Measurements from ENCODE around the gene SLC38A3.
A peak's percentile ranks its signal among the peaks of the same experiment; 100 is the strongest.
"Not testable (repeated sequence)": the region's sequence is repeated elsewhere in the genome, so short reads cannot be mapped to it uniquely, and the experiment has no call there.

SLC38A3 gene

DNA sequence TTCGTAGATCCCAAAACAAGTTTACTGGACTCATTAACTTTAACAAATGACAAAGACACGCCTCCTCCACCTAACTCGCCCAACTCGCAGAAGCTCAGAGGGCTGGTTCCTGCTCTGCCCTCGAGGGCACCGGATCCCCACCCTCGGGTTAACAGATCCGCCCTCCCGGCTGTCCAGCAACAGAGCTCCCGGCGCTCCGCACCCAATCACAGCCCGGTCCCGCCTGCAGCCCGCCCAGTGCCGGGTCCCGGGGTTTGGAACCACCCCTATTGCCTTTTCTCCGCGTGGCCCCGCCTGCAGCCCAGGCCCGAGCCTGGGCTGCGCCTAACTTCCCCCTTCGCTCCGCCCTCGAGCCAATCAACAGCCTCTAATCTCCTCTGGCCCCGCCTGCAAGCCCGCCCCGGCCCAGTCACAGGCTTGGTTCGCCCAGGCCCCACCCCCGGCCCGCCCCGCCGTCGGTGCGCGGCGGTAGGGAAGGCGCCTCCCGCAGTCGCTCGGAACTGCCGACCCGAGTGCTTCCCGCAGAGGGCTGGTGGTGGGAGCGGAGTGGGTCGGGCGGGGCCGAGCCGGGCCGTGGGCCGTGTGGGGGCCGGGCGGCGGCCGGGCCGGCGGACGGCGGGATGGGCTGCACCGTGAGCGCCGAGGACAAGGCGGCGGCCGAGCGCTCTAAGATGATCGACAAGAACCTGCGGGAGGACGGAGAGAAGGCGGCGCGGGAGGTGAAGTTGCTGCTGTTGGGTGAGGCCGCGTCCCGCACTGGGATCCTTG is 30.8 kb downstream of the SLC38A3 start, which contains the start of gene GNAI2:
Gene GNAI2 (plus strand): TSS at position 489 of the 768 bp plus-strand sequence. CDS start 132 bp downstream, at position 621.
- DNase-seq: peak; percentile 99

DNA sequence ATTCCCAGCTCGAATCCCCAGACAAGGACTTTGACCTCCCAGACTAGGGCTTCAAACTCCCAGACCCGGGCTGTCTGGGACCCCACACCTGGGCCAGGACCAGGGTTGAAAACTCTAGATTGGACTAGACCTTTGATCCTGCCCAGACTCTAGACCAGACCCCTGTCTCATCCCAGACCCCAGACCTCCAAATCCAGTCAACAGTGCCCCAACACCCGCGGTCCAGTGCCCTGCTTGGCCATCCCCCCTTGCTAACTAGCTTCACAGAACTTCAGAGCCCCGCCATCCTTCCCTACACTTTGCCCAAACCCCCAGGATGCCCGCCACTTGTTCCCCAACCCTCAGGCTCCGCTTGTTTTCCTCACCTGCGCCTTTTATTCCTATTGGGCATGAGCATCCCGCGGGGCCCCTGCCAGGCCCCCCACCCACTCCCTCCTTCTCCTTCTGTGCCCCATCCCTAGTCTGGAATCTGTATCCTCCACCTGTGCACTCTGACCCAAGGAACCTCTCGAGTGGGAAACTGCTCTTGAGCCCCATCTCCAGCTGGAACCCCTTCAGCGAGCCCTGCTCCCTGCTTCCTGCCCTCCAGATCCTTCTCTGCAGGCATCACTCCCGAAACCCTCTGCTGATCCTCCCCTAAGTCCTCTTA is 31.5 kb downstream of the SLC38A3 start:
- DNase-seq: no peak

DNA sequence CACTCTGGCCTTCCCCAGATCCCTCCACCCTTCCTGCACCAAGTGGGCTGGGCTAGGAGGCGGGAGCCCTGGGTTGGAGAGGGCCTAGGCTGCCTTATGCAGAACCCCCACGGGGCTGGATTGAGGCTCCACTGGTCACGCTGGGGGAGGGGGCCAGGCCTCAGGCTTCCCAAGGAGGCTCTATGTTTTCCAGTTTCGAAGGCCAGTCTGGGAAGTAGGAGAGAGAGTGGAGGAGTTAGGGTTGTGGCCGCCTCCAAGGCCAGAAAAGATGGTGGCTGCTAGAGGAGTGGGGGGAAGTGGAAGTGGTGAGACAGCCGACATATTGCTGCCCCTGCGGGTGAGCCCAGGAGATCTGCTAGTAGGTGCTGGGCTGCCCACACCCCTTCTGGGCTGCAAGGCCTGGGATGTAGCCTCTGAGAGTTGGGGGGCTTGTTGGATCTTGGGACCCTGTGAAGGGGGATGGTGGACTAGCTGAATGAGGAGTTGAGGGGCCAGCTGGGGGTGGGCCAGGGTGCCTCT is 32.1 kb downstream of the SLC38A3 start:
- peak; percentile 46 for DNase-seq

DNA sequence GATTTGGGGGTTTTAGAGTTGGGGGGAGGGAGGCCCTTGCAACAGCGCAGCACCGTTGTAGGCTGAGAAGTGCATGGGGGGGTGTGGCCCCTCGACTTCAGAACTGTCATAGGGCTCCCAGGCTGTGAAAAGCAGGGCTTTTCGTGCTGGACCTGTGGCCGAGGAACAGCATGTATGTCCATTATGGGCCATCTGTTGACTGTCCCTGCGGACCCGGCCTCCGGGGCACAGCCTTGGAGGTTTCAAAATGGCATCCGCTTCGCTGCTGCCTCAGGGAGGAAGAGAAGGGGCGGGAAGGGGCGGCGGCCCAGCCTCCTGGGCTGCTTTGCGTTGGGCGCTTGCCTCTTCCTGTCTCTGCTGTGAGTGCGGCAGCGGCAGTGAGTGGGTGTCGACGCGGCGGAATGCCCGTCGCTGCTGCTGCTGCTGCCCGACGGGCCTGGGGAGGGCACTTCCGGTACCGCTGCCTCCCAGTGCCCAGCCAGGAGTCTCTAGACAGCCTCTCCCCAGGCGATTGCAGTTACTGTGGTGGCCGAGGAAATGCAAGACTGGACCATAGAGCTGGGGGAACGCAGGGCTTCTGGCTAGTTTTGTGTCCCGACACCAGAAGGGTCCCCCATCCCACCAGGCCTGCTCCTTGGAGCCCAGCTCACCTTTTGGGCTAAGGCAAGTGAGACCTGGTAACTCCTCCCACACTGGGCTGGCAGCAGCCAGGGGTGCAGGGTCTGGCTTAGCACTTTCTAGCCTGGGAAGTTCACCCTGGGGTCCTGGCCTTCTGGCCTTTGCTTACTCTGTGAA is 32.9 kb downstream of the SLC38A3 start:
- peak; percentile 84 for DNase-seq

DNA sequence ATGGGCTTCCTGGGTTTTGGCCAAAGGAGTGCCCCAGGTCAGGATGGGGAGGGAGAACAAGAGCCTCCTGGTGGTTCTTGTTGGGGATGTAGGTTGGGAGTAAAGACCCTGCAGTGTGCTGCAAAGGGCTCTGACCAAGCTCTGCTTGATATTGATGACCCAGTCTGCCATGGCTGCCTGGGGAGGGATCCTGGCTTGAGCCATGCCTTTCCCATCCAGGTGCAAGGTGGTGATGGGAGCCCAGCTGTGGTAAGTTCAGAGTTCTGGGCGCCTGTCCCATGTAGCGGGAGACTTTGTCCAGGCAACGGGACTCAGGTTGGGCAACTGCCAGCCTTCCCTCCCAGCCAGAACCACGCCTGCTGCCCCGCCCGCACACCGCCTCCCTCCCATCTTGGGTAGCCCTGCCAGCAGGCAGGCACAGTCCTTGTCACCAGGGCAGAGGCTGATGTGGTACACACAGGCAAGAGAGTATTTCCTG is 33.5 kb downstream of the SLC38A3 start:
- peak; percentile 32 for DNase-seq

DNA sequence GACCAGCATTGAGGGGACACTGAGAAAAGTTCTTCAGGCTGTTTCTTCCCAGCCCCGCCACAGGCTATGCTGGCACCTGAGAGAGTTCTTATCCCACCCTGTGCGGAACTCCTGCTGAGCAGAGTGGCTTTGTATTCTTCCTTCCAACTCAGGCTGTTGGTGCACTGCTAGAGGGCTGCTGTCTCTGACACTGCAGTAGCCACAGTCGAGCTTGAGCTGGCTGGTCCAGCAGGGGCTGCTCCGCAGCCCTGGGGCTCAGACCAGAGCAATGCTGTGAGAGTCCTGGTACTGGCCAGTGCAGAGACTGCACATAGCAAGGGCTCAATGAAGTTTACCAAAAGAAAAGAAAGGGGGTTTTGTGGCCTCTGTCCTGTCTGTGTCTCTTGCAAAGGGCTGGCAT is 34.6 kb downstream of the SLC38A3 start:
- DNase-seq: no peak

DNA sequence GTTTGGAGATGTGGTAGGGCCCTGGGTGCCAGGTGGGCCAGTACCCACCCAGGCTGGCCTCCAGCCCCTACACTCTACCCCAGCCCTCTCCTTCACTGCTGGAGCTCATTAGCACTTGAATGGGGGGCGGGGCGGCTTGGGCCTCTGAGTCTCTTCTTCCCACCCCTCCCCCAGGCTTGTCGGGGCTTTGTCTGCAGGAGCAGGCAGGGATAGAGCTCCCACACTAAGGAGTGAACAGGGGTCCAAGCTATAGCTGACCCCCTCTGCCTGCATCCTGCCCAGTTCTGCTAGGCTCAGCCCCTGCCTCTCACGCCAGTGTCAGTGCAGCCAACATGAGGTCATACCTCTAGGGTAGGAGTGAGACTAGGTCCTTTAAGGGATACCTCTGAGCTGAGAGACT is 36.1 kb downstream of the SLC38A3 start:
- DNase-seq: no peak

DNA sequence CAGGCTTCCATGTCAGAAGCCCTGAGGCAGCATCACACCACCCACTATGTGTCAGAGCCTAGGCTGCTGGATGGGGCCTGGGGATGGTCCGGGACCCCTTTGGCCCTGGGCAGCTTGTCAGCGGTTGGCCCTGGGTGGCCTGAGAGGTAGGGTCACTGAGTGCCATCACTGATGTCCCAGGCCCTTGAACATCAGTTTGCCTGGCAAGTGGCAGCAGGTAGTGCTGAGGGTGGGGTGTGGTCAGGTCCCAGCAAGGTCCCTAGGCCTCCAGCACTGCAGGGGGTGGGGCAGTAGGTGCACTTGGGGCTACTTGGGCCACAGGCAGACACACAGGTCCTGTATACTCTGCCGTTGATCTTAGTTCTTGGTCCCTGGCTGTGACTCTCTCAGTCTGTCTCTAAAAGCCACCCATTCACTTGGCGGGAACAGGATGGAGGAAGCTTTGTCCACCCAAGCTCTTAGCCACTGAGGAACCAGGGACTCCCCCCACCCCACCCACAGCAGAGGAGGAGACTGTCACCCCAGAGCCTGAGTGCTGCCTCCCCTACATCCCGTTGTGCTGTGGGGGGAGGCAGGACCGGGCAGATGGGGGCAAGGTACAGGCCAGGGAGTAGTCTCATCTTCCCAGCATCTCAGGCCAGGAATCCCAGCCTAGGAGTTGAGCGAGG is 36.8 kb downstream of the SLC38A3 start:
- no peak for DNase-seq

DNA sequence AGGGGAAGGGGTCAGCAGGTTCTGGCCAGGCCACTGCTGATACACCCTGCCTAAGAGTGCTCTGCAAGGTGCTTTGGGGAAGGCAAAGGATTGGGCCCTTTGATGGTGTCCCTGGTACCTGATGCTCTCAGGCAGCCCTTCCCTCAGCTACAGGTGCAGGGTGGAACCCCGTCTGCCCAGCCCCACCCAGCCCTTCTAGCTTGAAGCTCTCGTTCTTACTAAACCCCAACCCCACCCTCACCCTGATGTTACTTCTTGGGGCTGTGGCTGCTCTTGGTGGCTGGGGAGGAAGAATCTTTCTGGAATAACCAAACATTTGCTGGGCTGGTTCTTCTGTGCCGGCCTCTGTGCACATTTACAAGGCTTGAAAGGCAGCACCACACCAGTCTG is 37.3 kb downstream of the SLC38A3 start:
- DNase-seq: no peak

DNA sequence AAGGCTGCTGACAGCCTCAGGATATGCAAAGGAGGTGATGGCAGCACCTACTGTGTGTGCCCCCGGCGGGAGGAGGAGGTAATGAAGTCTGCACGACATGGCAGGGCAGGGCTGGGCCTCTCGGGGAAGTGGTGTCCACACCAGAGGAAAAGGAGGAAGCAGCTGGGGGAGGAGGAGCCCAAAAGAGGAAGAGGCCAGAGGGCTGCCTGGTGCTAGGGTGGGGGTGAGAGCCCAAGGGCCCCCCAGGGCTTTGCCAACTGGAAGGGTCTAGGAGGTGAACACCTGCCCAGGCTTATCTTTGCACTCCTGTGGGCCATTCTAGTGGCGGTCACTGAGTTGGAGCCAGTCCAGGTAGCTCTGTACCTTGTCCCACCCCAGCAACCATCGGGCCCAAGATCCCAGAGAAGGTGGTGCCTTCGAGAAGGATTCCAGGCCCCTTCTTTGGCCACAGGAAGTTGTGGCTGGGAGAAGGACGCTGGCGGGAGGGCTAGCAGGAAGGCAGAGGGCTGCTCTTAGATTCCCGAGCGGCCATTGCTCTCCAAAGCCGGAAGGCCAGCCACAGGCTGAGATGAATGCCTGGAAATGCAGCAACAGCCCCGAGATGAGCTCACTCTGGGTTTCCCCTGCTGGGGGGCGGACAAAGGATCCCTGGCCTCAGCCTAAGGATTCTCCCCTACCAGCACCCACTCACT is 37.9 kb downstream of the SLC38A3 start:
- peak; percentile 34 for DNase-seq

DNA sequence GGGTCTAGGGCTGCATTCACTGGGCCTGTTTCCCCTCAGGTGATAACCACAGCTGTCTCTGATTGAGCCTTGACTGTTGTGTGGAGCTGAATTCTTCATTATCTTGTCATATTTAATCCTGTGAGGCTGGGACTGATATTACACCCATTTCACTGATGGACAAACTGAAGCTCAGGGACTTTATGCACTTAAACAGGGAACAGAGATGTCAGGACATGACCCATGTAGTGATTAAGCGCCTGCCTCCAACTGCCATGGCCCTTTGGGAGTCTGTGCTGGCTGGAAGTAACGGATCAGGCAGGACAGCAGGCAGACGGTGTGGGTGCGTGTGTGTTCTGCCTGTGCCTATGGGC is 38.4 kb downstream of the SLC38A3 start:
- no peak for DNase-seq

DNA sequence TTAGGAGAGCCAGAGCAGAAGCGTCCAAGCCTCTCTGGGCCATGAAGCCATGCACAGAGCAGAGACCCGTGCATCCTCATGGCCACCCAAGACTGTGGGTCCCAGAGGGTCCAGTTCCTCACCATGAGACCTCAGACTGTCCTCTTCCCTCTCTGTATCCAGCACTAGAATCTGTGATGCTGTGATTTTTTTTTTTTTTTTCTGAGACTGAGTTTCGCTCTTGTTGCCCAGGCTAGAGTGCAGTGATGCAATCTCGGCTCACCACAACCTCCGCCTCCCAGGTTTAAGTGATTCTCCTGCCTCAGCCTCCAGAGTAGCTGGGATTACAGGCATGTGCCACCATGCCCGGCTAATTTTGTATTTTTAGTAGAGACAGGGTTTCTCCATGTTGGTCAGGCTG is 39.7 kb downstream of the SLC38A3 start:
- not testable (repeated sequence) for DNase-seq

DNA sequence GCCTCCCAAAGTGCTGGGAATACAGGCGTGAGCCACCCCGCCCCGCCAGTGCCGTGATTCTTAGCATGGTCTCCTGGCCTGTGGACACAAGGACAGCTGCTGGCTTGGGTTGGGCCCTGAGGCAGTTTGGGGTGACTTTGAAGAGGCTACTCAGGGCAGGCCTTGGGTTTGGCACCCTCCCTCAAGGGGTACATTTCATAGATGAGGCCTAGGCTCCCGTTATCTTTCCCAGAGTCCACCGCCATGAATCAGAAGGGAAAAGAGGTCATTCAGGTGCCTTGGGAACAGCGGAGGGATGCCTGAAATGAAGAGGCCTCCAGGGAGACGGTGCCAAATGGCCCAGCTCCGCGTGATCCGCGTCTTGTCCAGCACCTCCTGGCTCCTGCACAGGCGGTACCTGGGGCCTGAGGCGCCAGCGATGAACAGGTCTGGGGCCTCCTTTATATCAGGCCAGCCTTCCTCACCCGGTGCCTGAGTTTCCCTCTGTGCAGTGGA is 40.2 kb downstream of the SLC38A3 start:
- no peak for DNase-seq

DNA sequence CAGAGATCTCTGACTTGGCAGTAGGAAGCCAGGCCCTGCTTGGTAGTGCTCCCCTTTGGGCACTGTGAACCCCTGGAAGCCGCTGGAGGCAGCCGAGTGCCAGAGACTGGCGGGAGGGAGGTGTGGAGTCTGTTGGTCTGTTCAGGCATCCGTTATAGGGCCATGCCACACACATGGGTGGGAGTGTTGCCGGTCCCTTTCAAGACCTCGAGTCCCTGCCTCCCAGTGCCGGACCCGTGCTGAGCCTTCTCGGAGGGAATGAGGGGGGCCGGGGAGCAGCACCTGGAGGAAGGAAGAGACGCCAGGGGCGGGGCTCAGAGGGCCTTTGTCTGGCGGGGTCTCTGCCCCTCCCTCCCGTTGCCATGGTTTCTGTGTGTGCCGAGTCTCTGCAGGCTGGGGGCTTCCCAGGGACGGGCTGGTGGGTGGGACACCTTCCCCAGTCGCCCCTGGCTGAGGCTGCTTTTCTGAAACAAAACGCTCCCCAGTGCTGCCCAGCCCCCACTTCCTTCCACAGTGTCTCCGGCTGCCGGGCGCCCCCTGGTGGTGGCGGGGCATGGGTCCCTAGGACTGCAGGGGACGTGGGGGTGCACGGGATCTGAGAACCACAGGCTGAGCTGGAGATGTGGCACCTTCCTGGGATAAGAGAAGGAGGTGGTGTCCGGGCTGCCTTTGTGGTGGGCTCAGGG is 40.9 kb downstream of the SLC38A3 start:
- DNase-seq: peak; percentile 96

DNA sequence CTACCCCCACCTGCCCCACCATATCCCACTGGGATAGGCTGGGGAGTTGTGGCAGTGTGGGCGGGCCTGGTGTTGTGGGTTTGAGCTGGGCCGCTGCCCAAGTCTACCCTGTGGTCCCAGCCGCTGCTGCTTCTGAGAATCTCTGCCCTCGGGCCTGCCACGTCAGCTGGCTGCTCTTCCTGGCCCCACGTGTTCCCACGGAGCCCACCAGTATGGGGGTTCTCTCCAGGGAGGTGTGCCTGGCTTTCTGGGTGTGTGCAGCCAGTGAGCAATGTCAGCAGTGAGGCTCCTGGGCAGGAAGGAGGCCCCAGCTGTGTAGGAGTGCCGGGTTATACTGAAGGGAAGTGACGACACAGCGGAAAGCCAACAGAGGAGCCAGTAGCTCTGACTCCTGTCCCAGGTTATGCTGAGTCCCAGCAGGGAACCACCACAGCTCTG is 41.5 kb downstream of the SLC38A3 start:
- peak; percentile 76 for DNase-seq

DNA sequence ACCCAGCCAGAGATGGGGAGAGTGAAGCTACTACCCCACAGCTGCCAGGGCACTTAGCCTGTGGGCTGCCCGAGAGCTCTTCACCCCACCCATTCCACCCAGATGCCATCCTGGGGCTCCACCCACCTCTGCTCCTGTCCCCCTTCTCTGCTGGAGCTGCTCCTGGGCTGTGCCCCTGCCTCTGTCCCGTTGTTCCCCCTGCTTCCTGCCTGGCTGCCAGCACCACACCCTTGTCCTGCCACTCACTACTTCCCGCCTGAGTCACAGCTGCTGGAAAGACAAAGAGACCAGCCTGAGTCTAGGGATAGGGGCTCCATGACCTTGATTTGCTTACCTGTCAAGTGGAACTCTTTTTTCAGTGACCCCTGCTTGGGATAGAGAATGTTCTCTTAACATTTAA is 43.3 kb downstream of the SLC38A3 start:
- no peak for DNase-seq

DNA sequence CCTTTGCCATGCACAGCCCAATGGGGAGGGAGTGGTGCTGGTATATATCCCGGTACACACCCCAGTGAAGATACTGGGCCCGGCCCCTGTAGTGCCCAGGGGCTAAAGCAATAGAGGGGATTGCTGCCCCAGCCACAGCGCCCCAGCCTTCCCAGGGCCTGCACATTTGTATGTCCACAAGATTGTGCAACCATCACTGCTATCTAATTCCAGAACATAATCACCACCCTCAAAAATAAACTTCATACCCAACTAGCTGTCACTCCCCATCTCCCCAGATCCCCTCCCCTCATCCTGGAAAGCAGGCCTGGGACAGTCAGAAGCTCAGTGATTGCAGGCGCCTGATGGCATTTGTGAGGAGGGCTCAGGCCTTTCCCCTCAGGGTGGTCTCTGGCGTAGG is 44.4 kb downstream of the SLC38A3 start:
- DNase-seq: no peak

DNA sequence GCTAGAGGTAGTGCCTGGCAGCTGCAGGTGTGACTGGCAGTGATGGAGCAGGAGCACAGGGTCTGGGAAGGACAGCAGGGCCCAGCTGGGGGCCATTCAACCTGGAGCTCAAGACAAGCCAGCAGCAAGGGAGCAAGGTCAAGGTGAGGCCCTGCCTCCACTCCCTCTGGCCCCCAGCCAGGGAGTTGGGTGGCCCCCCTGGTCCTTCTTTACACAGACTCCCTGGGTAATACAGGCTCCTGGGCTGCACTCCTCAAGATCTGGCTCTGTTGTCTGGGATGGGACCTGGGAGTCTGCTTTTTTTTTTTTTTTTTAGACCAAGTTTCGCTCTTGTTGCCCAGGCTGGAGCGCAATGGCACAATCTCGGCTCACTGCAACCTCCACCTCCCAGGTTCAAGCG is 45.4 kb downstream of the SLC38A3 start:
- DNase-seq: no peak

DNA sequence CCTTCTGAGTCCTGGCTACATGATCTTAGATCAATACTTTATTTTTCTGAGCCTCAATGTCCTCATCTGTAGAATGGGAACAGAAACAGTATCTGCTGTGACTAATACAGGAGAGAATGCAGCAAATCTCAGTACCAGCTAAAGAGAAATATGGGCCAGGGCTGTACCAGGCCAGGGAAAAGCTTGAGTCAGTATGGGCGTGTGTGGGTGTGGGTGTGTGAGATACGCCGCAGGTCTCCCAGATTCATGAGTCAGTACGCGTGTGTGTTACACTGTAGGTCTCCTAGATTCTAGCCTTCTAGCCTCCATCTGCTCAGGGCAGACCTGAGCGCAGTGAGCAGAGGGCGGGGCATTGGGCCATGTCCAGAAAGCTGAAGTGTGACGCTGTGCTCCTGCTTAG is 46.1 kb downstream of the SLC38A3 start:
- DNase-seq: no peak

DNA sequence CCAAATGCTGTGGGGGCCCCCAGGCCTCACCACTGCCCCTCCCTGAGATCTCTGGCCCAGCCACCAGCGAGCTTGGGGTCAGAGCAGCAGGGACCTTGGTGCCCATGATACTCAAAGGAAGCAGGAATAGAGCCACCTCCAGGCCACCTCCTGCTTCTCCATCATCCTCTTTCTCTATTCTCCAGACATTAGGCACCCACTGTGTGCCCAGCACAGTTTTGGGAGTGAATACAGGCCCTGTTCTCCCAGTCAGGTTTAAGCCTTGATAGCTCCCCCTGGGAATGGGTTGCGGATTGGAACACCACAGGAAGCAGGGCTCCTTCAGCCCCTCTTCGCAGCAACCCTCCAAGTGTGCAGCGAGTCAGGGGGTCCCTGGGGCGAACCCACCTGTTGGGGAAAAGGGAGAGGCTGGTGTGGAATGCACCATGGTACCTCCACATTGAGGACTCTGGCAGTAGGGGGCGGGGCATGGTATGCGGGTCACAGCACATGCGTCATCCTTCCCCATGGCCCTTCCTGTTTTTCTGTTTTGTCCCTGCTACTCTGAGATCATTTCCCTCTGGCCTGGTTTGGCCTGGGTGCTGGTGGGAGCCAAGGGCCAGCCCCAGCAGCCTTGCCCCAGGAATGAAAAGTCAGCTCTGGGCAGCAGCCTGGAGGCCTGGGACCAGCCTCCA is 49.6 kb downstream of the SLC38A3 start:
- DNase-seq: no peak

DNA sequence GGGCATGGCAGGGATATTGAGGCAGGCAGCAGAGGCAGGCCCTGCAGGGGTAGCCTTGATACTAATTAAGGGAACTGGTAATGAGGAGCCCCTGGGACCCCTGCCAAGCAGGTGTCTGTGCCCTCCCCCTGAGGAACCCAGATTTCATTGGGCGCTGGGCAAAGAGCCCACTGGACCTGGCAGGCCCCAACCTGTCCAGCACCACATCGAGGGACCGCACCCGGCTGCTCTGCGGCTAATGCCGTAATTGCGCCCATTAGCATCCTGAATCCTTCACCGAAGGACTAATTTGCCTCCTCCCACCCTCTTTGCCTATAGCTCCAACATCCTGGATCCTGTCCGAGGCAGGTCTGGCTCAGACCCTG is 50.2 kb downstream of the SLC38A3 start:
- no peak for DNase-seq

Data from activated T-cell treated with anti-CD3 and anti-CD28 coated beads, Interleukin-2, amount 50 U/mL, for 1 hour (primary cell).